ENCODE data around the gene SNX27.

GRCh38 chr1:151581921-151582320 lies 29.9 kb upstream of the SNX27 start:
- no peak for TF ChIP-seq CTCF (IDR thresholded peaks at IDR 0.05)
- TF ChIP-seq POLR2A (IDR thresholded peaks at IDR 0.05), result no peak

Measured in testis (tissue), 2 donors.